Thyroid gland (tissue), 4 donors: ENCODE data around the gene EPN1.

ENCODE experiments used
- CTCF ChIP-seq, 6 experiments: fragments of 200-600 bp in 3 of 6; fragments of 450-650 bp in 3 of 6; sonication (generic) in 3 of 6; IDR thresholded peaks; one replicate each; pipeline ENCODE4 v1.5.1; 2016 to 2019; ENCODE audit warnings: antibody characterized with exemption in 6 of 6, mild to moderate bottlenecking in 2 of 6, inconsistent platforms in 1 of 6, moderate library complexity in 1 of 6
- POLR2A ChIP-seq, 2 donors: fragments of 450-650 bp; IDR thresholded peaks; one replicate each; pipeline ENCODE4 v1.6.1; 2017; ENCODE audit warnings: antibody characterized with exemption in 2 of 2, mild to moderate bottlenecking in 2 of 2, moderate library complexity in 1 of 2

- TF ChIP-seq POLR2A (IDR thresholded peaks at IDR 0.05) = no peak
- no peak for TF ChIP-seq CTCF (IDR thresholded peaks at IDR 0.05)
Observed at GRCh38 chr19:55643887-55644176, 31.2 kb upstream of the EPN1 start.
